Measurements from ENCODE around the gene FAP.

FAP gene

GRCh38 chr2:162126527-162126926 is 116.7 kb downstream of the FAP start:
- Histone ChIP-seq H3K27ac (no peak overlapping the region), H3K4me3 (no peak overlapping the region)
- no peak for DNase-seq (ENCODE audit: low spot score)
- TF ChIP-seq CTCF (IDR thresholded peaks at IDR 0.05): no peak

- DNase-seq (ENCODE audit: low spot score): no peak
These were observed 117.1 kb downstream of the FAP start for GRCh38 chr2:162126111-162126519.

GRCh38 chr2:162125138-162125537 is 118.1 kb downstream of the FAP start:
- TF ChIP-seq CTCF (IDR thresholded peaks at IDR 0.05): no peak
- DNase-seq (ENCODE audit: low spot score): no peak
- Histone ChIP-seq H3K4me3 (no peak overlapping the region), H3K27ac (no peak overlapping the region)

More at GRCh38 chr2:162126111-162126519, 117.1 kb downstream of the FAP start:
- TF ChIP-seq CTCF (IDR thresholded peaks at IDR 0.05): no peak
- Histone ChIP-seq H3K27ac (no peak overlapping the region), H3K4me3 (no peak overlapping the region)

- Histone ChIP-seq H3K27ac (no peak overlapping the region), H3K4me3 (no peak overlapping the region)
- TF ChIP-seq CTCF (IDR thresholded peaks at IDR 0.05): peak; percentile 58
- no peak for DNase-seq (ENCODE audit: low spot score)
These were observed 119.2 kb downstream of the FAP start for GRCh38 chr2:162123806-162124758.

Data from coronary artery (tissue), 2 donors.